Measurements from ENCODE around the gene TBC1D3K.
"Not testable (repeated sequence)": the region's sequence is repeated elsewhere in the genome, so short reads cannot be mapped to it uniquely, and the experiment has no call there.

Gene TBC1D3K

GRCh38 chr17:37924115-37924514, at the start of gene TBC1D3K:
TSS of gene TBC1D3K (plus strand) at chr17:37924415. CDS start at chr17:37926000, 1,585 bp downstream.
- DNase-seq: not testable (repeated sequence)

GRCh38 chr17:37884516-37884915, 39.7 kb upstream of the TBC1D3K start:
- no peak for DNase-seq

DNA sequence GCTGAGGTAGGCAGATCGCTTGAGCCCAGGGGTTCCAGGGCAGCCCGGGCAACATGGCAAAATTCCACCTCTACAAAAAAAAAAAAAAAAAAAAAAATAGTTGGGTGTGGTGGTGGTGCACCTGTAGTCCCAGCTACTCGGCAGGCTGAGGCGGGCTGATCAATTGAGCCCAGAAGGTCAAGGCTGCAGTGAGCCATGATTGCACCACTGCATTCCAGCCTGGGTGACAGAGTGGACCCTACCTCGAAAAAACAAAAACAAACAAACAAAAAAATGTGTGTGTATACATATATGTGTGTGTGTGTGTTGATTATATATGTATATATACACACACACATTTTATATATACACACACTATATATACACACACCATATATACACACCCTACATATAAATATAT, 39.1 kb upstream of the TBC1D3K start:
- no peak for DNase-seq

GRCh38 chr17:37888881-37889280, 35.3 kb upstream of the TBC1D3K start:
- no peak for DNase-seq

GRCh38 chr17:37896961-37897360, 27.3 kb upstream of the TBC1D3K start:
- DNase-seq: not testable (repeated sequence)
